CD4-positive, alpha-beta T cell (primary cell): Measurements from ENCODE around the gene CCND1. TPM values are rescaled to one million over a fixed set of nuclear protein-coding genes. Genes with fewer than 3 reads are reported as not detected.

Source experiments
- ATAC-seq: fragments of 200-7000 bp; cut with Tn5 transposase; one replicate; pipeline ENCODE4 v1.10.0; 2022; ENCODE audit warnings: mild to moderate bottlenecking; ENCODE audit not compliant: poor library complexity
- CTCF ChIA-PET: fragments of 350-600 bp; sonication (Branson Sonifier 250); formaldehyde crosslinking; loops from one replicate; lab custom pipeline; 2021; ENCODE audit warnings: antibody characterized with exemption, inconsistent platforms; lab: Charles Lee
- POLR2A ChIA-PET: fragments of 350-600 bp; sonication (Branson Sonifier 250); formaldehyde crosslinking; loops from one replicate; lab custom pipeline; 2021; ENCODE audit warnings: antibody characterized with exemption, inconsistent platforms; lab: Charles Lee
- DNase-seq, 14 experiments: peaks; one replicate each; pipeline ENCODE4 v3.0.0-alpha.2; 2013 to 2020; ENCODE audit warnings: mixed read lengths in 2 of 14
- H3K27ac ChIP-seq, 2 donors: one replicate each; pipeline versions ENCODE4 v1.5.1 to v1.7.0; 2013; ENCODE audit warnings: low read length in 2 of 2, low read depth in 1 of 2, mild to moderate bottlenecking in 1 of 2
- H3K27me3 ChIP-seq, 2 experiments: 1 replicate in 1 of 2; 2 replicates in 1 of 2; pipeline versions ENCODE4 v1.6.1 to v1.7.0; 2013; ENCODE audit warnings: low read length in 2 of 2, control low read depth in 1 of 2, mild to moderate bottlenecking in 1 of 2, moderate library complexity in 1 of 2; ENCODE audit not compliant: insufficient read depth in 2 of 2, control insufficient read depth in 1 of 2
- H3K36me3 ChIP-seq: one replicate; pipeline ENCODE4 v1.6.1; 2013; ENCODE audit warnings: low read length, control low read depth; ENCODE audit not compliant: insufficient read depth
- H3K4me1 ChIP-seq: one replicate; pipeline ENCODE4 v1.6.1; 2013; ENCODE audit warnings: low read length, control low read depth; ENCODE audit not compliant: insufficient read depth
- H3K4me3 ChIP-seq: one replicate; pipeline ENCODE4 v1.5.1; 2013; ENCODE audit warnings: mild to moderate bottlenecking, low read length, moderate library complexity
- H3K9me3 ChIP-seq, 2 experiments: 1 replicate in 1 of 2; 2 replicates in 1 of 2; pipeline versions ENCODE4 v1.6.1 to v1.7.0; 2013; ENCODE audit warnings: low read length in 2 of 2, mild to moderate bottlenecking in 2 of 2, control low read depth in 1 of 2, moderate library complexity in 1 of 2; ENCODE audit not compliant: control insufficient read depth in 1 of 2, insufficient read depth in 1 of 2
- H3K27ac Mint-ChIP-seq: one replicate; pipeline ENCODE4 v1.8.0; 2020; ENCODE audit warnings: mixed read lengths
- H3K27me3 Mint-ChIP-seq: one replicate; pipeline ENCODE4 v1.8.0; 2021; ENCODE audit warnings: mixed read lengths
- H3K36me3 Mint-ChIP-seq: one replicate; pipeline ENCODE4 v1.8.0; 2021; ENCODE audit warnings: low read depth, mixed read lengths
- H3K4me1 Mint-ChIP-seq: one replicate; pipeline ENCODE4 v1.8.0; 2021; ENCODE audit warnings: low read depth, mixed read lengths
- H3K4me3 Mint-ChIP-seq: one replicate; pipeline ENCODE4 v1.8.0; 2020; ENCODE audit warnings: mild to moderate bottlenecking, mixed read lengths
- H3K9me3 Mint-ChIP-seq: one replicate; pipeline ENCODE4 v1.8.0; 2020; ENCODE audit warnings: mixed read lengths
- intact Hi-C, 2 experiments: fragments of 100-400 bp; cut with DNase I in 1 of 2; cut with micrococcal nuclease in 1 of 2; formaldehyde crosslinking; loops; one replicate each; pipeline versions ENCODE4 v1.15.1 to v1.9.0; 2023 to 2025; cut with DNase I, micrococcal nuclease
- total RNA-seq, 174 experiments: library from RNA in 2 of 174; stranded (reverse) in 2 of 174; gene quantifications; one replicate each; pipeline ENCODE4 v1.2.3 and lab custom pipeline; 2021 to 2026
- TF ChIP-seq, protein P1 (sequence below): fragments of 200-600 bp; IDR thresholded peaks from one replicate; pipeline ENCODE4 v1.8.0; 2022; ENCODE audit warnings: antibody characterized with exemption, mild to moderate bottlenecking

CCND1 gene
- total RNA-seq, 2 experiments from 2014 or later, result 1.7 to 2.4 TPM

DNA sequence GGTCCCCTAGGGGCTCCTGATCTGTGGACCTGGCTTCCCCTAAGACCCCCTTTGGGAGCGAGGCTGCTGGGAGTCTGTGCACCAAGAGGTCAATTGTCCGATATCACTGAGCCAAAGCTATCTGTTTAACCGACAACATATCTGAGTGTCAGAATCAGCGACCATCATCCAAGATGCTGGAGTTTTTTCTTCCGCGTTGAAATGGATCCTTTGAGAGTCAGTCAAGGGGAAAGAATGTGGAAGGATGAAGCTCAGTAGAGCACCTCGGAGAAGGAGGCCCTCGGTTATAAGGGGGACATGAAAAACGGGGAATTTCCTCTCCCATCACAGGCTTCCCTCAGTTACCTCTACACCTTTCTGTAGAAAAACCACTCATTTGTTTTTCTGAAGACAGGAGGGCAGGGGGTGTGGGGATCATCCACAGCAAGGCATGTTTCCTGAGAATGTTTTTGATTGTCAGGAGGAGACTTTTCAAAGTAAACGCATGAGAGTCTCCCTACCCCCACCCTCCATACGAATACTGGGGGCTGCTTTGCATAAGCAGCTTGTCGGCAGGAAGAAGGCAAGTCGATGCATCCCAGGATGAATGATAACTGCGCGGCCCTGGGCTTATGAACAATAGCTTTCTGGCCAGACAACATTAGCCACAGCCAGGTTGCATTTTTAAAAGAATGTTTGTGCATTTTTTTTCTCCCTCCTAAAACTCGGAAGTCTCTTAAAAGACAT, 37.7 kb upstream of the CCND1 start:
- no peak overlapping the region for H3K27ac ChIP-seq
- Mint-ChIP-seq H3K27me3 (peaks cover 39% of the 10 kb centered on the region), H3K9me3 (peaks cover 5% of the 10 kb centered on the region), H3K4me3 (no peak overlapping the region), H3K36me3 (no peaks in the 10 kb centered on the region), H3K27ac (no peak overlapping the region), H3K4me1 (no peaks in the 10 kb centered on the region)
- CTCF ChIA-PET, result interaction anchor here (1.3 kb wide), 1 partner anchor 18 kb away, joined by 3 read pairs; no protein-coding TSS in a partner anchor
- no peaks in the 10 kb centered on the region for H3K9me3 ChIP-seq
- intact Hi-C loops, result no loop called here
- POLR2A ChIA-PET, result no interaction called here
- TF ChIP-seq, protein P1, sequence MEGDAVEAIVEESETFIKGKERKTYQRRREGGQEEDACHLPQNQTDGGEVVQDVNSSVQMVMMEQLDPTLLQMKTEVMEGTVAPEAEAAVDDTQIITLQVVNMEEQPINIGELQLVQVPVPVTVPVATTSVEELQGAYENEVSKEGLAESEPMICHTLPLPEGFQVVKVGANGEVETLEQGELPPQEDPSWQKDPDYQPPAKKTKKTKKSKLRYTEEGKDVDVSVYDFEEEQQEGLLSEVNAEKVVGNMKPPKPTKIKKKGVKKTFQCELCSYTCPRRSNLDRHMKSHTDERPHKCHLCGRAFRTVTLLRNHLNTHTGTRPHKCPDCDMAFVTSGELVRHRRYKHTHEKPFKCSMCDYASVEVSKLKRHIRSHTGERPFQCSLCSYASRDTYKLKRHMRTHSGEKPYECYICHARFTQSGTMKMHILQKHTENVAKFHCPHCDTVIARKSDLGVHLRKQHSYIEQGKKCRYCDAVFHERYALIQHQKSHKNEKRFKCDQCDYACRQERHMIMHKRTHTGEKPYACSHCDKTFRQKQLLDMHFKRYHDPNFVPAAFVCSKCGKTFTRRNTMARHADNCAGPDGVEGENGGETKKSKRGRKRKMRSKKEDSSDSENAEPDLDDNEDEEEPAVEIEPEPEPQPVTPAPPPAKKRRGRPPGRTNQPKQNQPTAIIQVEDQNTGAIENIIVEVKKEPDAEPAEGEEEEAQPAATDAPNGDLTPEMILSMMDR, result no peak
- no peaks in the 10 kb centered on the region for H3K36me3 ChIP-seq
- H3K27me3 ChIP-seq, result peaks cover 0 to 6% of the 10 kb centered on the region in 2 experiments
- no peak overlapping the region for H3K4me3 ChIP-seq
- ATAC-seq, result no peak
- no peaks in the 10 kb centered on the region for H3K4me1 ChIP-seq
- no peak for DNase-seq

DNA sequence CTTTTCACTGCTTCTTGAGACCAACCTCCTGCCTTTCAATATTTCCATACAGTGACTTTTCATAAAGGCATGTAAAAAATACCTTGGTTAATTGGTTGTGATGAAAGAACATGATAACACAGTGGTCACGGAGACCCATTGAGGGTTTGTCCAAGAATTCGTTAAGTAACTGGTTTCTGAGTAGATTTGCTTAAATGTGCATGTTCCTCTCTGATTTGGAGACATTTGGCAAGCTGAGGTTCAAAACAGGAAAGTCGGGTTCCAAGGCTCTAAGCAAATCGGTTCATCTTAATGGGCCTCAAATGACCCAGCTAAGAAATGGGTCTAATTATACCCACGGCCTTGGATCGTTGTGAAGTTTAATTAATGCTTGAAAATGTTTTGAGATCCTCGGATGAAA, 36.9 kb upstream of the CCND1 start:
- ATAC-seq (no peak), DNase-seq (no peak)
- no peak overlapping the region for H3K27ac ChIP-seq
- Mint-ChIP-seq H3K9me3 (peaks cover 10% of the 10 kb centered on the region), H3K27ac (no peak overlapping the region), H3K4me1 (no peaks in the 10 kb centered on the region), H3K4me3 (no peak overlapping the region), H3K36me3 (no peaks in the 10 kb centered on the region), H3K27me3 (peaks cover 45% of the 10 kb centered on the region)
- no peaks in the 10 kb centered on the region for H3K36me3 ChIP-seq
- H3K9me3 ChIP-seq, result peaks cover 0 to 7% of the 10 kb centered on the region in 2 experiments
- ChIA-PET CTCF (no interaction called here), POLR2A (no interaction called here)
- TF ChIP-seq, protein P1, result no peak
- no peak overlapping the region for H3K4me3 ChIP-seq
- no peaks in the 10 kb centered on the region for H3K4me1 ChIP-seq
- intact Hi-C loops, result no loop called here
- H3K27me3 ChIP-seq, result peaks cover 0 to 6% of the 10 kb centered on the region in 2 experiments

DNA sequence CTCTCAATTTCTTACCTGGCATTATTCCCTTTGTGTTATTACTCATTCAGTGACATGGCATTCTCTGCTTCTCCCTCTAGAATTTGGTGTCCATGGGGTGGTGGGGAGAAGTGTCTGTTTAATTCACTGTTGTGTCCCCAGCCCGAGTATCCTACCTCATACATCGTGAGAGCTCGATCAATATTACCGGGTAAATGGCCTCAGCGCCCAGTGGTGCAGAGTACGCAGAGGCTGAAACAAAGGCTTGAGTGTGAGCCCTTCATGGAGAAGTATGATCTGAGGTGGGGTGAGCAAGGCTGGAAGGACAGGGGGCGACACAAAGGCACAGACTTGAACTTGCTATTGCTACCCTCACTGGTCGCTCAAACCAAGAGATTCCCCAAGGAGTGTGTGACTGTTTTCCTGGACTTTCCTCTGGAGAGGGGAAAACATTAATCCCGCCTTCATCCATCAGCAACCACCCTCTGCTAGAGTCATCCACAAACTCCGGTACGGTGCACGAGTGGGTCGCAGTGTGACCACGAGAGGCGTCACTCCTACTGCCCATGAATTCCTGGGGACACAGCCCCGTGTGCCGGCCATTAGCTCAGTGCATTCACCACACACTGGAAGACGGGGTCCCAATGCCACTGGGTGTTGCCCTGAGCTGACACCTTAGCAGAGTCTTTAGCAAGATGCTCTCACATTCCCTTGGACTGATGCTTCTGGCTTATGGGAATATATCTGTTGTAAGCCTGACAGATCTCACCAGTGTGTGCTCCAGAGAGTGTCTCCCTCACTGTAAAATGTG, 35.0 kb upstream of the CCND1 start:
- H3K27ac Mint-ChIP-seq, result no peak overlapping the region
- intact Hi-C loops, result no loop called here
- no peak overlapping the region for H3K27ac ChIP-seq
- H3K27me3 ChIP-seq, result peaks cover 0 to 8% of the 10 kb centered on the region in 2 experiments
- POLR2A ChIA-PET, result no interaction called here
- peaks cover 10% of the 10 kb centered on the region for H3K9me3 Mint-ChIP-seq
- H3K4me3 ChIP-seq, result no peak overlapping the region
- no peaks in the 10 kb centered on the region for H3K36me3 ChIP-seq
- H3K9me3 ChIP-seq, result peaks cover 0 to 7% of the 10 kb centered on the region in 2 experiments
- ATAC-seq (no peak), DNase-seq (no peak)
- CTCF ChIA-PET, result no interaction called here
- no peak overlapping the region for H3K4me3 Mint-ChIP-seq
- H3K4me1 Mint-ChIP-seq, result no peaks in the 10 kb centered on the region
- TF ChIP-seq, protein P1, result no peak
- H3K4me1 ChIP-seq, result no peaks in the 10 kb centered on the region
- no peaks in the 10 kb centered on the region for H3K36me3 Mint-ChIP-seq
- peaks cover 45% of the 10 kb centered on the region for H3K27me3 Mint-ChIP-seq
